ENCODE data around the gene TPCN1.

DNA sequence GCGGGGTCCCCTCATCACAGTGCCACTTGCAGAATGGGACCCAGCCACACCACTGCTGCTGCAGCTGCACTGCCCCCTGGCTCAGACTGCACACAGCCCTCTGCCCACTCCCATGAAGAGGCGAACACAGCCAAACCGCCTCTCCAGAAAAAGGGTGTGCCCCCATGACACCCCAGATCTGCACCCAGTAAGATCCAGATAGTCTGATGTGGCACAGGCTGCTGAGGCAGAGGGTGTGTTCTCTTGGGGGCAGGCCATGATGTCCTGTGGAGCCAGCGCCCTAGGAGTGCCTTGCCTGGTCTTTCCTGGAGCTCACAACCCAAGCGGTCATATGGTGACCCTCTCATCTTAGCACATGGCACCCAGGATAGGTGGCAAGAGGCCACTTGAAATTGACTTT is 69.2 kb downstream of the TPCN1 start:
- TF ChIP-seq, protein P1, sequence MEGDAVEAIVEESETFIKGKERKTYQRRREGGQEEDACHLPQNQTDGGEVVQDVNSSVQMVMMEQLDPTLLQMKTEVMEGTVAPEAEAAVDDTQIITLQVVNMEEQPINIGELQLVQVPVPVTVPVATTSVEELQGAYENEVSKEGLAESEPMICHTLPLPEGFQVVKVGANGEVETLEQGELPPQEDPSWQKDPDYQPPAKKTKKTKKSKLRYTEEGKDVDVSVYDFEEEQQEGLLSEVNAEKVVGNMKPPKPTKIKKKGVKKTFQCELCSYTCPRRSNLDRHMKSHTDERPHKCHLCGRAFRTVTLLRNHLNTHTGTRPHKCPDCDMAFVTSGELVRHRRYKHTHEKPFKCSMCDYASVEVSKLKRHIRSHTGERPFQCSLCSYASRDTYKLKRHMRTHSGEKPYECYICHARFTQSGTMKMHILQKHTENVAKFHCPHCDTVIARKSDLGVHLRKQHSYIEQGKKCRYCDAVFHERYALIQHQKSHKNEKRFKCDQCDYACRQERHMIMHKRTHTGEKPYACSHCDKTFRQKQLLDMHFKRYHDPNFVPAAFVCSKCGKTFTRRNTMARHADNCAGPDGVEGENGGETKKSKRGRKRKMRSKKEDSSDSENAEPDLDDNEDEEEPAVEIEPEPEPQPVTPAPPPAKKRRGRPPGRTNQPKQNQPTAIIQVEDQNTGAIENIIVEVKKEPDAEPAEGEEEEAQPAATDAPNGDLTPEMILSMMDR (IDR thresholded peaks at IDR 0.05) = no peak
- no peak for TF ChIP-seq EP300 (IDR thresholded peaks at IDR 0.05; ENCODE audit: low read depth)

All from transverse colon (tissue), 3 donors.